Ammon's horn (tissue), 1 donor: ENCODE measurements around the gene SERINC1.

Experiments used
- DNase-seq: peaks from one replicate; pipeline ENCODE4 v3.0.0-alpha.2; 2016; ENCODE audit warnings: low spot score

SERINC1 gene

GRCh38 chr6:122432816-122433215, 38.8 kb downstream of the SERINC1 start:
- no peak for DNase-seq

- DNase-seq = no peak
Measured at GRCh38 chr6:122431780-122432179, 39.8 kb downstream of the SERINC1 start.

GRCh38 chr6:122429323-122429722, 42.3 kb downstream of the SERINC1 start:
- no peak for DNase-seq

- no peak for DNase-seq
Measured at GRCh38 chr6:122428781-122429180, 42.8 kb downstream of the SERINC1 start.

GRCh38 chr6:122426597-122426996, 45.0 kb downstream of the SERINC1 start:
- DNase-seq = no peak

GRCh38 chr6:122423734-122424133, 47.9 kb downstream of the SERINC1 start:
- no peak for DNase-seq

- DNase-seq = no peak
Measured at GRCh38 chr6:122422614-122423267, 48.9 kb downstream of the SERINC1 start.

GRCh38 chr6:122422003-122422402, 49.6 kb downstream of the SERINC1 start:
- DNase-seq = no peak

GRCh38 chr6:122416825-122417224, 54.8 kb downstream of the SERINC1 start:
- no peak for DNase-seq

- DNase-seq = no peak
Measured at GRCh38 chr6:122412001-122412400, 59.6 kb downstream of the SERINC1 start.

GRCh38 chr6:122408702-122409458, 62.7 kb downstream of the SERINC1 start:
- DNase-seq = no peak

- no peak for DNase-seq
Measured at GRCh38 chr6:122408240-122408639, 63.4 kb downstream of the SERINC1 start.

GRCh38 chr6:122407712-122408111, 63.9 kb downstream of the SERINC1 start:
- no peak for DNase-seq

GRCh38 chr6:122406187-122406586, 65.4 kb downstream of the SERINC1 start:
- no peak for DNase-seq

- no peak for DNase-seq
Measured at GRCh38 chr6:122405417-122405816, 66.2 kb downstream of the SERINC1 start.

GRCh38 chr6:122404444-122404843, 67.2 kb downstream of the SERINC1 start:
- no peak for DNase-seq

GRCh38 chr6:122401104-122401503, 70.5 kb downstream of the SERINC1 start:
- no peak for DNase-seq

GRCh38 chr6:122400462-122401089, 71.0 kb downstream of the SERINC1 start:
- DNase-seq = peak; percentile 2

GRCh38 chr6:122400121-122400450, 71.5 kb downstream of the SERINC1 start:
- DNase-seq = peak; percentile 20

GRCh38 chr6:122399348-122400120, 72.1 kb downstream of the SERINC1 start, which contains the start of gene HSF2:
Gene HSF2, plus strand, starts transcription at chr6:122399652. Its CDS starts 86 bp downstream, at chr6:122399738.
- peak; percentile 99 for DNase-seq

- DNase-seq = no peak
Measured at GRCh38 chr6:122399055-122399347, 72.6 kb downstream of the SERINC1 start.

- DNase-seq = no peak
Measured at GRCh38 chr6:122394016-122394415, 77.6 kb downstream of the SERINC1 start.
